Smooth muscle cell (in vitro differentiated cells): Measurements from ENCODE around the gene PPP1R9B. TPM values are rescaled to one million over a fixed set of nuclear protein-coding genes. Genes with fewer than 3 reads are reported as not detected.

Source experiments
- DNase-seq: peaks from one replicate; lab custom pipeline; 2025; ENCODE audit not compliant: unreplicated experiment; lab: John Stamatoyannopoulos, UW
- H2AFZ ChIP-seq: fragments of 200-600 bp; sonication (generic); 2 replicates; pipeline ENCODE4 v1.6.0; 2016; ENCODE audit warnings: antibody characterized with exemption, low read depth, mild to moderate bottlenecking
- H3F3A ChIP-seq: fragments of 200-600 bp; sonication (generic); 2 replicates; pipeline ENCODE4 v1.6.0; 2017; ENCODE audit warnings: antibody characterized with exemption, low read depth
- H3K27ac ChIP-seq: fragments of 200-600 bp; sonication (generic); 2 replicates; pipeline ENCODE4 v1.5.1; 2016; ENCODE audit warnings: low read depth, mild to moderate bottlenecking
- H3K27me3 ChIP-seq: fragments of 200-600 bp; sonication (generic); 2 replicates; pipeline ENCODE4 v1.6.1; 2016; ENCODE audit warnings: low read depth, mild to moderate bottlenecking
- H3K36me3 ChIP-seq: fragments of 200-600 bp; sonication (generic); 2 replicates; pipeline ENCODE4 v1.5.1; 2016; ENCODE audit warnings: low read depth
- H3K4me1 ChIP-seq: fragments of 200-600 bp; sonication (generic); 2 replicates; pipeline ENCODE4 v1.5.1; 2016; ENCODE audit warnings: low read depth
- H3K4me2 ChIP-seq: fragments of 200-600 bp; sonication (generic); 2 replicates; pipeline ENCODE4 v1.6.0; 2016; ENCODE audit warnings: mild to moderate bottlenecking
- H3K4me3 ChIP-seq: fragments of 200-600 bp; sonication (generic); 2 replicates; pipeline ENCODE4 v1.5.1; 2016; ENCODE audit warnings: mild to moderate bottlenecking
- H3K79me2 ChIP-seq: fragments of 200-600 bp; sonication (generic); 2 replicates; pipeline ENCODE4 v1.6.0; 2016; ENCODE audit warnings: low read depth, mild to moderate bottlenecking
- H3K9ac ChIP-seq: fragments of 200-600 bp; sonication (generic); 2 replicates; pipeline ENCODE4 v1.6.0; 2016; ENCODE audit warnings: low read depth
- H3K9me3 ChIP-seq: fragments of 200-600 bp; sonication (generic); replicated peaks from 2 replicates; pipeline ENCODE4 v1.5.1; 2016; ENCODE audit warnings: low read depth
- H4K20me1 ChIP-seq: fragments of 200-600 bp; sonication (generic); 2 replicates; pipeline ENCODE4 v1.6.0; 2016; ENCODE audit warnings: low read depth
- CTCF ChIP-seq: fragments of 200-600 bp; sonication (generic); IDR thresholded peaks from 2 replicates; pipeline ENCODE4 v1.5.1; 2017; ENCODE audit warnings: borderline replicate concordance, mild to moderate bottlenecking, antibody characterized with exemption; ENCODE audit not compliant: insufficient read depth, poor library complexity, severe bottlenecking
- WGBS: methylation state at CpG from one replicate; pipeline ENCODE4 v1.1.7; 2016; ENCODE audit warnings: low lambda C conversion rate; 5-methylcytosine and 5-hydroxymethylcytosine counted together
- polyA plus RNA-seq: library from polyadenylated mRNA; unstranded; fragments of >200 nt; fragmentation: Nextera tagmentation; extraction: Ambion mirVana; gene quantifications from 2 replicates; pipeline ENCODE4 v1.2.1, GENCODE V29; 2016
- total RNA-seq: library from RNA; depleted of rRNA; stranded (reverse); fragments of >200 nt; gene quantifications from 2 replicates; pipeline ENCODE4 v1.2.3, GENCODE V29; 2014

The PPP1R9B gene
- total and polyA plus RNA-seq, 2 experiments from 2014 or later, result 6.7 to 20.8 TPM

GRCh38 chr17:50087246-50087911 lies 63.1 kb downstream of the PPP1R9B start:
- H3F3A ChIP-seq, result no peaks in the 10 kb centered on the region
- H3K79me2 ChIP-seq, result no peaks in the 10 kb centered on the region
- H3K27ac ChIP-seq, result no peak overlapping the region
- H3K4me2 ChIP-seq, result no peak overlapping the region
- H3K27me3 ChIP-seq, result no peaks in the 10 kb centered on the region
- H3K9ac ChIP-seq, result no peak overlapping the region
- 53% methylated on average over 9 of the region's 10 CpGs for WGBS
- H3K4me3 ChIP-seq, result no peak overlapping the region
- H3K36me3 ChIP-seq, result no peaks in the 10 kb centered on the region
- H3K9me3 ChIP-seq, result no peaks in the 10 kb centered on the region
- TF ChIP-seq CTCF, result peak; percentile 94
- no peak overlapping the region for H2AFZ ChIP-seq
- DNase-seq, result peak; percentile 39
- no peaks in the 10 kb centered on the region for H3K4me1 ChIP-seq
- H4K20me1 ChIP-seq, result no peaks in the 10 kb centered on the region

Other genes with a start within 250 kb of the PPP1R9B start
- not detected in 2 replicates for gene DLX4, start 181.5 kb downstream of the PPP1R9B start, total RNA-seq
- 0.19 and 0.51 TPM in 2 replicates for gene DLX4, start 181.5 kb downstream of the PPP1R9B start, polyA plus RNA-seq
- 9.7 TPM in 1 of 2 replicates, not detected in the other for gene DLX3, start 155.5 kb downstream of the PPP1R9B start, total RNA-seq
- gene DLX3, start 155.5 kb downstream of the PPP1R9B start, polyA plus RNA-seq, result 1.4 and 3.8 TPM in 2 replicates
- 44.7 and 77.9 TPM in 2 replicates for gene ITGA3, start 94.6 kb downstream of the PPP1R9B start, total RNA-seq
- 30.0 and 70.4 TPM in 2 replicates for gene ITGA3, start 94.6 kb downstream of the PPP1R9B start, polyA plus RNA-seq
- gene PDK2, start 55.3 kb downstream of the PPP1R9B start, total RNA-seq, result 21.7 and 28.2 TPM in 2 replicates
- gene PDK2, start 55.3 kb downstream of the PPP1R9B start, polyA plus RNA-seq, result 34.3 and 36.5 TPM in 2 replicates
- gene SAMD14, start 20.5 kb downstream of the PPP1R9B start, total RNA-seq, result 6.3 and 39.1 TPM in 2 replicates
- gene SAMD14, start 20.5 kb downstream of the PPP1R9B start, polyA plus RNA-seq, result 13.7 and 21.1 TPM in 2 replicates
- 0.99 TPM in 1 of 2 replicates, not detected in the other for gene SGCA, start 15.3 kb upstream of the PPP1R9B start, total RNA-seq
- gene SGCA, start 15.3 kb upstream of the PPP1R9B start, polyA plus RNA-seq, result 1.4 and 2.1 TPM in 2 replicates
- 3,848 and 4,141 TPM in 2 replicates for gene COL1A1, start 51.0 kb upstream of the PPP1R9B start, total RNA-seq
- 18,306 and 25,649 TPM in 2 replicates for gene COL1A1, start 51.0 kb upstream of the PPP1R9B start, polyA plus RNA-seq
- gene TMEM92, start 123.8 kb upstream of the PPP1R9B start, total RNA-seq, result 1.9 and 7.4 TPM in 2 replicates
- gene TMEM92, start 123.8 kb upstream of the PPP1R9B start, polyA plus RNA-seq, result 4.8 and 14.4 TPM in 2 replicates
- 33.2 and 34.3 TPM in 2 replicates for gene XYLT2, start 195.4 kb upstream of the PPP1R9B start, total RNA-seq
- gene XYLT2, start 195.4 kb upstream of the PPP1R9B start, polyA plus RNA-seq, result 32.3 and 41.4 TPM in 2 replicates
- gene MRPL27, start 222.5 kb upstream of the PPP1R9B start, total RNA-seq, result 62.8 and 69.8 TPM in 2 replicates
- 130 and 138 TPM in 2 replicates for gene MRPL27, start 222.5 kb upstream of the PPP1R9B start, polyA plus RNA-seq
- gene EME1, start 222.6 kb upstream of the PPP1R9B start, total RNA-seq, result 4.6 and 8.2 TPM in 2 replicates
- 9.6 and 12.9 TPM in 2 replicates for gene EME1, start 222.6 kb upstream of the PPP1R9B start, polyA plus RNA-seq
- 160 and 164 TPM in 2 replicates for gene LRRC59, start 246.8 kb upstream of the PPP1R9B start, total RNA-seq
- gene LRRC59, start 246.8 kb upstream of the PPP1R9B start, polyA plus RNA-seq, result 139 and 161 TPM in 2 replicates